A549 treated with DMSO at 1 μM for 4 hours (cell line): ENCODE data around the gene GHRL. TPM values are rescaled to one million over a fixed set of nuclear protein-coding genes. Genes with fewer than 3 reads are reported as not detected.

Source experiments
- total RNA-seq: library from RNA; stranded (reverse); fragments of 200-300 nt; extraction: Qiagen RNA extraction; gene quantifications from 5 replicates; pipeline ENCODE4 v1.2.3, GENCODE V29; 2022; ENCODE audit warnings: low read depth

The GHRL gene
- 0.45 TPM in 1 of 5 replicates, not detected in the others for total RNA-seq

DNA sequence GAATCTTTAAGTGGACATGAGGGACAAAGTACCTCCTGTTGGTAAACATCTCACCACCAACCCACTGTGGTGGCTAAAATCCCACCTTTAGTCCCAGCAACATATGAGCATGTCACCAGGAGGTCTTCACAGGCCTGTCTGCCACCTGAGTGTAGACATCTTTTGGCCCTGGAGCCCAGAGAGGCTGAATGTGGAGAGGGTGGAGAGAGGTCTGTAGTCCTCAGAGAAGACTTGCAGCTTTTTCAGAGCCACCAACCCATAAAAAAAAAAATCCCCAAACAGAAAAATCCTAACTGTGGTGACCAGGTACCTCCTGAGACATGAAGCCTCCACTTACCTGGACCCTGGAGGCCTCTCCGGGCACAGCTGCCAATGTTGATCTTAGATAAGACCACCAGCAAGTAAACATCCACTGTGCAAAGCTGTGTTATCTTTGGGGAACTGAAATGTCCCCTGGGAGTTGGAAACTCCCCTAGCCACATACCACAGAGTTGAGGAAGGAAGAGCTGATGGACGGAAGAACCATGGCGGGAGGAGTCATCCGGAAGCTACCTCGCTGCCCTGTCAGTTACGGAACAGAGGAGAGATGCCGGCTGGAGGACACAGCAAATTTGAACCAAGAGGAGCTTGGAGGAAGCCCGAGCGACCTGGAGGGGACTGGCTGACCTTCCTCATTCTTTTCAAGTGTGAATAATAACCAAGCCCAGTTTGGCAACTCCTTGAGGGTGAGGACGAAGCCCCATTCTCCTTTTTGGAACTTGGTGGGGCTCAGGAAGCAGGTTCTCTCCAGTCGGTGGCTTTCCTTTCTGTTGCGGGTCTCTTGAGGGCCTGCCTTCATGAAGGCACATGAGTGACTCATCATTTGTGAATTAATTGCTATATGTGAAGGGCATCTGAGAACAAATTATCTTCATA lies at the start of gene GHRL:
Gene GHRL (minus strand): TSS at position 443 of the 915 bp plus-strand sequence. CDS start 2,767 bp downstream, outside the sequence.

DNA sequence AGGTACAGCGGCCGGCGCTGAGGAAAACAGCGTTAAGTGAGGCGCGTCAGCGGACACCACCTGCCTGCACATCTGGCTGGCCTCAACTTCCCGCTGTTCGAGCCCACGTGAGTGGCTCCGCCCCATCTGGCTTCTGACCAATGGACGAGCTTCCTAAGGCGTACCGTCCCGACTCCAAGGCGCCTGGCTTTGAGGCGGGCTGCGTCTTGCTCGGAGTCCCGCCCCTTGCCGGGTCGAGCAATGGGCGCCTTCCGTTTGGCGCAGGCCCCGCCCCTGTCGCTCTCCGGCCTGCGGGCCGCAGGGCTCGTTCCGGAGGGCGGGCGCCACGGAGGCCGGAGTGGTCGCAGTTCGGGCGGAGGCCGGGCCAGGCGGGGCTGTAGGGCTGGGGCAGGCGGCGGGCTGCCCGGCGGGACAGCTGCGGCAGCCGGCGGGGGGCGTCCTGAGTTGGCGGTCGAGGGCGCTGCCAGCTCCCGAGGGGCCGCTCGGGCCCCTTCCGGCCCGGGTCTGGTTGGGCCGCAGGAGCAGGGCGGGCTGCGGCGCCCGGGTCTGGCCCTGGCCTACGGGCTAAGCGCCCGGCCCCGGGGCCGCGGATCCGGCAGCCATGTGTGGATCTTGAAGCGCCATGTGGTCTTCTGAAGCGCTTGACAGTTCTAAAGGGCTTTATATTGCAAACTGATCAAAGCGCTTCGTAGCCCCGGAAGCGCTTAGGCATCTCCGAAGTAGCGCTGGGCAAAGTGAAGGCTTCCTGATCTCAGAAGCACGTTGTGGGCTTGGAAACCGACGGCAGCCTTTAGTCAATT lies 44.4 kb downstream of the GHRL start, which contains the start of gene TATDN2:
Gene TATDN2 (plus strand): TSS at position 276 of the 800 bp plus-strand sequence. CDS start 742 bp downstream, outside the sequence.

Other genes with a start within 250 kb of the GHRL start
- not detected in 5 replicates for gene FANCD2OS, start 184.7 kb downstream of the GHRL start, total RNA-seq
- 169 to 184 TPM (median 179 TPM) in 5 replicates for gene BRK1, start 177.3 kb downstream of the GHRL start, total RNA-seq
- gene VHL, start 151.2 kb downstream of the GHRL start, total RNA-seq, result 29.6 to 40.2 TPM (median 35.0 TPM) in 5 replicates
- 21.0 to 30.9 TPM (median 25.8 TPM) in 5 replicates for gene IRAK2, start 128.0 kb downstream of the GHRL start, total RNA-seq
- 36.0 to 41.5 TPM (median 38.5 TPM) in 5 replicates for gene TATDN2, start 44.5 kb downstream of the GHRL start, total RNA-seq
- 199 to 219 TPM (median 208 TPM) in 5 replicates for gene SEC13, start 28.2 kb upstream of the GHRL start, total RNA-seq
- 0.01 to 0.24 TPM (median 0.06 TPM) in 5 replicates for gene ATP2B2, start 212.6 kb upstream of the GHRL start, total RNA-seq